Measurements from ENCODE around the gene LY6G6F.

DNA sequence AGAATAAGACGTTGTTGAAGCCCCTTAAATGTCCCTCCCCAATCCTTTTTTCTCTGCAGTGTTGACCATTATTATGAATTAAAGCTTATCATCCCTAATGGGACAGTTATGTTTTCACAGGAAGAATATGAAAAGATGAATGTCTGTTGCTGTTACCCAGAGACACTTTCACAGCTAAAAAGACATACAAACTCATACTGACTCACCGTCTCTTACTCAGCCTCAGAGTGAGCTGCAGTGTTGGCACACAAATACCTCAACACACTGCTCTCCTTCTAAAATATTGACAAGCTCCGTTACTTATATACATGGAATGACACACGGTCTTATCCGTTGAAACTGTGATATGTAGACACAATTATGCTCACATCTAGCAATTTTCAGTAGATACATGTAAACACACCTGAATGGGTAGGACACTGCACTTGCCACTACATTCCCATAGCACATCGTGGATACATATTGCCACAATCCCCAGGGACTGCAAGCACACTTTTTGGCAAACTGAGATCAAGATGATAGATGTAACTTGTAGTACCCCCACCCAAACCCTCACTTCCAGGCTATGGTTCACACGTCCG is 46.2 kb downstream of the LY6G6F start:
- TF ChIP-seq, protein P1, sequence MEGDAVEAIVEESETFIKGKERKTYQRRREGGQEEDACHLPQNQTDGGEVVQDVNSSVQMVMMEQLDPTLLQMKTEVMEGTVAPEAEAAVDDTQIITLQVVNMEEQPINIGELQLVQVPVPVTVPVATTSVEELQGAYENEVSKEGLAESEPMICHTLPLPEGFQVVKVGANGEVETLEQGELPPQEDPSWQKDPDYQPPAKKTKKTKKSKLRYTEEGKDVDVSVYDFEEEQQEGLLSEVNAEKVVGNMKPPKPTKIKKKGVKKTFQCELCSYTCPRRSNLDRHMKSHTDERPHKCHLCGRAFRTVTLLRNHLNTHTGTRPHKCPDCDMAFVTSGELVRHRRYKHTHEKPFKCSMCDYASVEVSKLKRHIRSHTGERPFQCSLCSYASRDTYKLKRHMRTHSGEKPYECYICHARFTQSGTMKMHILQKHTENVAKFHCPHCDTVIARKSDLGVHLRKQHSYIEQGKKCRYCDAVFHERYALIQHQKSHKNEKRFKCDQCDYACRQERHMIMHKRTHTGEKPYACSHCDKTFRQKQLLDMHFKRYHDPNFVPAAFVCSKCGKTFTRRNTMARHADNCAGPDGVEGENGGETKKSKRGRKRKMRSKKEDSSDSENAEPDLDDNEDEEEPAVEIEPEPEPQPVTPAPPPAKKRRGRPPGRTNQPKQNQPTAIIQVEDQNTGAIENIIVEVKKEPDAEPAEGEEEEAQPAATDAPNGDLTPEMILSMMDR (IDR thresholded peaks at IDR 0.05), result no peak
- TF ChIP-seq POLR2AphosphoS5 (IDR thresholded peaks at IDR 0.05; ENCODE audit: insufficient read depth in 1 of 2, low read depth in 1 of 2), result no peak

Data from vagina (tissue), 2 donors.